Left forelimb (tissue), 1 donor: ENCODE data around the gene ZNF385B.

Source experiments
- DNase-seq: peaks from one replicate; pipeline ENCODE4 v3.0.0-alpha.2; 2018; ENCODE audit warnings: low spot score

ZNF385B gene

GRCh38 chr2:179580378-179581146 is 280.9 kb downstream of the ZNF385B start:
- DNase-seq, result no peak

DNA sequence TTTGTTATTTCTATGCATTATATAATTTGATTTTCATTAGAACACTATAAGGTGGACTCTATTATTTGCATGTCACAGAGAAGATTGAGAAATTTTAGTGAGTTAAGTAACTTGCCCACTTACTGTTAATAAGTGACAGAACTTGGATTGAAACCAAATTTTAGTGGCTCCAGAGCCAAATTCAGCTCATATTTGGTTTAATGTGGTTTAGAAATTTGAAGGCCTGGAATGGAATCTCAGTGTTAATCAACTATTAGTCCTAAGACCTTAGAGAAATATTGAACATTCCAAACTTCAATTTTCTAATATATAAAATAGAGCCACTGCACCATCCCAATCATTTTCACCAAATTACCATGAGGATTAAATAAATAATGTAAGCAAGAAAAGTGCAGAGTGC is 281.6 kb downstream of the ZNF385B start:
- DNase-seq, result no peak

DNA sequence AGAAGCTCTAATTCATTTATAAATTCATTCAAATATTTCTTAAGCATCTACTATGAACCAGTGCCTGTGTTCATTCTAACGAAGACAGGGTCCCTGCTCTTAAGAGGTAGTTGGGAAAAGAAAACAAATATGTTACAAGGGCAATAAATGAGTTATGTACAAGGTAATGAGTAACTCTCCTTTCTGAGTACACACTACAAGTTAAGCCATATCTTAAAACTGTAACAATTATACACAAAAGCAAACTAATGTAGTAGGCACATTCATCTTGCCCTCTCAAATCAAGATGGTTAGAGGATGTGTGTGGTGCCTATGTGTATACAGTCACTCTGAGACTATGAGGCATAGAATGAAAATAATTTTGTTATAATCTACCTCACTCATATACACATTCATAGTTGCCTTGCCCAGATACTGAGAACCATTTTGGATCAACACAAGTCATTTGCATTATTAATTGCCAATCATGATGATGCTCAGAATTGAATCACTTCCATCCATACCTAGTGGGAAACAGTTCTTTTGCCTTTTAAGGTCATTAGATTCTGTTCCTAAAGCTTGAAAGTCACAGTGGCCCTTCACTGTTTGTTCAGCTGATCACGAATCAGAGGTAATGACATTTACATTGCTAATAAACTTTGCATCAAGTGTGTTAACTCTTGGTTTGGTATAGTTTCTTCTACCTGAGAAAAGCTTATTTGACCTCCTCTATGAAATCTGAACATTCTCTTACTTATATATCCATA is 283.1 kb downstream of the ZNF385B start:
- no peak for DNase-seq

- no peak for DNase-seq
These were observed 287.3 kb downstream of the ZNF385B start for GRCh38 chr2:179574061-179574519.

DNA sequence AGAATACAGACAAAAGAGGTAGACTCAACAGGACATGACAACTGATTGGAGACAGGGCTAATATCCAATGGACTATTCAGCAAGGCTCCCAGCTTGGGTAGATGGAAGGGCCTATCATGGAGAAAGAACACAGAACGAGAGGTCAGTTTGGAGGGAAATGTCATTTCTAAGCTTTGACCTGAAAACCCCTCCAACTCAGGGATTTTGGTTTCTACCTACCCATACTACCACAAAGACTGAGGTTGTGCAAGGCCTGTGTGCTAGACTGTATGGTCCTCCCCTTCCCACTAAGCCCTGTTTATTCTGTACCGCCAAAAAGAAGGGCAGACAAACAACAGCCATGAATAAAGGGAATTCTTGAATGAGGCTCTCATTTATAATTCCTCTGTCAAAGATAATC is 288.9 kb downstream of the ZNF385B start:
- no peak for DNase-seq

DNA sequence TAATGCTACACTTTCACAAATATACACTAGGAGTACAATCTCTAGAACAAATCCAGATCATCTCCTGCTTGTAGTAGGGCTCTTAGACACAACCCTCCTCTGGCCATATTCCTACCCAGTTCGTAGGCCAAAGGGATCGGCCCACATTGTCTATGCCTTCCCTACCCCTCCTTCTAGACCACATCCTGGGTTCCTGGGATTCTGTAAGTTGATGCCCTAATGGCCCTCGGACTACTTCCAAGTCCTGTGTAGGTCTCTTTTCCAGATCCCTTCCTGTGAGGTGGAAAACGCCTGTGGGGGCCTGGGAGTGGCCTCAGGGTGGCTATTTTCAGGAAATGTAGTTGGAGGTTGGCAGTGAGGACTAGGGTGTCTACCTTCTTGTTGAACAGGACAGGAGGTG is 289.7 kb downstream of the ZNF385B start:
- no peak for DNase-seq

DNA sequence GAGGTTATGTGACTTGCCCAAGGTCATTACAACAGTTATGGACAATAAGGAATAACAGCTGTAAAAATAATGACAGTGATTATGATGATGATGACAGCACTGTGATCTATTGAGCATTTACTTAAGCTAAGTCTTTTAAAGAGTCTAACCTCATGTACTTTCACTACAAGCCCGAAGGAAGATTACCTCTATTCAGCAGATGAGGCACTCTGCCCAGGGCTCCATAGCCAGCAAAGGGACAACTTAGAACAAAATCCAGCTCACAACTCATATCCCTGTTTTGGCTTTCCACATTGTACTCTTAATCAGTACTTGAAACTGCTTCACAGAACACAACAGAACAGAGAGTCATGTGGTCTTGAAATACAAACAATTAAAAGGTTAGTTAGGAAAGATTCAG is 290.2 kb downstream of the ZNF385B start:
- DNase-seq, result no peak

DNA sequence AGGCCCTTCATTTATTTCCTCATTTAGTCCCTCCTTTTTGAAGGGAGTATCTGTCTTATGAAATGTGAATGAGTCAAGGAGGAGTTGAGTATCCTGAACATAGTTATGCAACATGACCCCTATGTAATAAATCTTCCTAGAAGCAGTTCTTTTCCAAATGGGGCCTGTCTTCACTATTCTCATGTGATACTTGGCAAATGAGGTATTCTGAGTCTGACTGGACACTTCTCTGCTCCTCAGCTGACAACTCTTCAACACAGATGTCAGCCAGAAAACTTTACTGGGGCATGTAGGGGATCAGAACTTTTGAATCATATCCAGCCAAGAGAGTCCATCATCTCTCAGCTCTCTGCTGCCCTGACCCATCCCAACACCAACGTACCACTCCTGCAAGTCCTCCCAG is 291.6 kb downstream of the ZNF385B start:
- no peak for DNase-seq

DNA sequence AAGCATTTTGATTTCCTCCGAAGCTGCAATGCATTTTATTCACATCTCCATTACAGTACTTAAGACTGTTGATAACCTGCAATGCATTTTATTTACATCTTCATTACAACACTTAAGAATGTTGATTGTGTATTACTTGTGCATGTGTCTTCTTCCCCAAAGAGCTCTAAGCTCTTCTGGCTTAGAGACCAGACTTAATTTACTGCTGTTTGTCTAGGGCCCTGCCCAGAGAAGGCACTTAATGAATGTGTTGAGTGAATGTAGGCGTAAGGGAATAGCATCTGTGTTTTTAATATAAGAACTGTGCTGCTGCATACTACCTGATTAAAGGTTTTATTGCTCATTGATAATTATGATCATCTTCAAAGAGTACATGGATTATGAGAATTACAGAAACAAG is 295.6 kb downstream of the ZNF385B start:
- DNase-seq, result no peak

GRCh38 chr2:179562330-179562885 is 299.0 kb downstream of the ZNF385B start:
- DNase-seq, result no peak

DNA sequence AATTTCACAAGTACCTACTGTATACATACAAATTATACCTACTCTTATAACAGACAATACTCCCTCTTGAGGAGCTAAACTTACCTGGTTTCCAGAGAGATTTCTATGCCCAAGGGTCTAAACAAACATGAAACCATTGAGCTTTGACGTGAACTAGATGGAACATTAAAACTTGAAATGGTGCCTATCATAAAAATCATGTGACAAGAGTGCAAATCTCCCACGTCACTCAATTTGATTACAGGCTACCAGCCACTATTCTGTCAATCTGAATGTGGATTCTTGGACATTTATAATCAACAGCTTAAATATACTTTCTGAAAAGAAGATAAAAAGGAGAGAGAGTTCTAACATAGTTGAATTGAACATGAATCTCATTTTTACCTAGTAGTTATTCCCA is 299.7 kb downstream of the ZNF385B start:
- DNase-seq, result no peak

GRCh38 chr2:179560257-179560735 is 301.1 kb downstream of the ZNF385B start:
- no peak for DNase-seq

DNA sequence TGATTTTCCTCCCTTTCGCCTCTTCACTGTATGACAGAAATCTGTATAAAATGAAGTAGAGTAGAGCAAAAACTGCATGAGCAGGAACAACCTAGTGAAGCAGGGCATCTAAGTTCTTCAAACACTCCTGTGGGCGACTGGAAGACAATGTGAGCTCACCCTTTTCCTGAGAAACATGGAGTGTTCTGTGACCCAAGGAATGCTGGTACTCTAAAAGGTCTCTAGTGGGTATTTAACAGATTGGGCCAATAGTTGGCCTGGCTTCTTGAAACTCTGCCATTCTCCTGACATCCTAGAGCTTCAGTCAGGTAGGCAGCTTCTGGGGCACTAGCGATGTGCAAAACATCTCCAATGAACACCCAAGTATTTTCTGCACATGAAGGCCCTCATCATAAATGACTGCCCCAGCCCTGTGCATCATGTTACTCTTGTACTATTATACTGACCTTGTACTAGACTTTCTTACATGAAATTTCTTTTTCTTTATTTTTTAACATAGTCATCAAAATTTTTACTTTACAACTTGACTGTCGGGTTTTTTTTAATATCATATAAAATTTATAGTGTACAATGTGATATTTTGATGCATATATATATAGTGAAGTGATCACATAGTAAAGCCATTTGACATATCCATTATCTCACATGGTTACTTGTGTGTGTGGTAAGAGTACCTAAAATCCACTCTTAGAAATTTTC is 302.2 kb downstream of the ZNF385B start:
- no peak for DNase-seq

- DNase-seq, result no peak
These were observed 303.1 kb downstream of the ZNF385B start for GRCh38 chr2:179558010-179558934.

DNA sequence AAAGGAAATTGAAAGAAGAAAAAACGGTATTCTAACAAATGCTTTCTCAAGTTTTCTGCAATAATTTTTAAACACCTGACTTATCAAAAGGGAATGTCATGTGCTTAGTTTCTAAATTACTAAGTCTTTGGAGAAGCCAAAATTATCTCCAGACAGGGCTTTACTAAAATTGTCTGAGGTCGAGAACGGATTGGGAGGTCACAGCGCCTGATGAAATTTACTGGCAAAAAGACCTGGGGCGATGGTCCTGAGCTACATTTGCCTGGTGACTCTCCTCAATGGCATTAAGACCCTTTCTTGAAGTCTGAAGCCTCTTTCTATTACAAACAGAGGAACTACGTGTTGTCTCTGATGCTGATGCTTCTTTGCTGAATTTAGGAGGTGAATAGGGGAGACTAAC is 305.0 kb downstream of the ZNF385B start:
- DNase-seq, result no peak

DNA sequence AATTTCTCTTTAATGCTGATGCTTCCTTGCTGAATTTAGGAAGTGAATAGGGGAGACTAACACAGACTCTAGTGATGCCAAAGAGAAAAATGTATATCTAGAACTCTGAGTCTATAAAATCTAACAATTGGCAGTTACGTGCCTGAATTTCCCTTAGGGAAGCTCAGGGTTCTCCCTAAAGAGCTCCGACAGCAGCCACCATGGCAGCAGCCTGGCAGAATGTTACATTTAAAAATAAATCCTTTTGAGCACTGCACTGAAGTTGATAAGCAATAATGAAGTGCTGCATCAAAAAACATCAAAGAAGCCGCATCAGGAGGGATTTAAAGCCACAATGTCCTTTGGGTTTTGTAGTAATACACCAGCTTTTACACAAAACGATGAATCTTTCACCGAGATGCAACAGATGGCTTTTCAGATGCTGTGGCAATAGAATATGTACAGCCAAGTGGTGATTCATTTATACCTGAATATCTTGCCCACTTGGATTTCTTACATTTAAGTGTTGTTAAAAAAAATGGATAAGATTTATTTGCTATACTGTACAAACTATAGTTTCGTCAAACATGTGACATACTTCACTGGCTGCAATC is 305.6 kb downstream of the ZNF385B start:
- no peak for DNase-seq

GRCh38 chr2:179554639-179555386 is 306.6 kb downstream of the ZNF385B start:
- DNase-seq, result no peak

- no peak for DNase-seq
These were observed 308.0 kb downstream of the ZNF385B start for GRCh38 chr2:179553382-179553781.

- DNase-seq, result no peak
These were observed 309.8 kb downstream of the ZNF385B start for GRCh38 chr2:179551539-179552045.

DNA sequence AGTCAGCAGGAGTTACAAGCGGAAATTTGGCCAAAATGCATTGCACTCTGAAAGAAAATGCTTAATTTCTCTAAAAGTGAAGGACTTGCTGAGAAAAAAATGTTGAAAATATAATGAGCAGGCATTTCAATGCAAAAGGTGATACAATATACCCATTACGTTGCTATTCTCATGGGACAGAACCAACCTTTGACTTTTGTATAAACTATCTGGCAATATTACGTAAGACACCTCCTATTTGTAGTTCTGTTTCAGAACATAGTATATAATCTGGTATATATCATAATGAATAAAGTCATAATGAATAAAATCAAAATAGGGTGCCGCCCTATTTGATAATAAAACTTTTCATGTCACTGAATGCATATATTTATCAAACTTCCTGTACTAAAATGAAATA is 310.6 kb downstream of the ZNF385B start:
- DNase-seq, result no peak
